Skeletal muscle satellite cell (primary cell): Measurements from ENCODE around the gene ASCL2.
"Not testable (repeated sequence)": the region's sequence is repeated elsewhere in the genome, so short reads cannot be mapped to it uniquely, and the experiment has no call there.

ENCODE experiments used
- H3K27me3 ChIP-seq: 2 replicates; pipeline ENCODE4 v1.7.0; 2013; ENCODE audit warnings: low read length; ENCODE audit not compliant: control insufficient read depth, insufficient read depth
- H3K36me3 ChIP-seq: 2 replicates; pipeline ENCODE4 v1.7.0; 2013; ENCODE audit warnings: mild to moderate bottlenecking, control low read depth, low read length; ENCODE audit not compliant: insufficient read depth
- H3K4me1 ChIP-seq: 2 replicates; pipeline ENCODE4 v1.7.0; 2013; ENCODE audit warnings: low read length; ENCODE audit not compliant: control insufficient read depth, insufficient read depth
- H3K4me2 ChIP-seq: 2 replicates; pipeline ENCODE4 v1.7.0; 2013; ENCODE audit warnings: mild to moderate bottlenecking, low read length
- H3K4me3 ChIP-seq: 2 replicates; pipeline ENCODE4 v1.7.0; 2013; ENCODE audit warnings: low read length
- H3K9ac ChIP-seq: 2 replicates; pipeline ENCODE4 v1.7.0; 2013; ENCODE audit warnings: mild to moderate bottlenecking, low read depth, low read length, moderate library complexity
- H3K9me3 ChIP-seq: replicated peaks from 2 replicates; pipeline ENCODE4 v1.7.0; 2013; ENCODE audit warnings: mild to moderate bottlenecking, control low read depth, low read length

Gene ASCL2

GRCh38 chr11:2290351-2290841 is 20.0 kb upstream of the ASCL2 start:
- H3K27me3 ChIP-seq: peaks cover 61% of the 10 kb centered on the region
- no peak overlapping the region for H3K4me3 ChIP-seq
- no peak overlapping the region for H3K9ac ChIP-seq
- no peaks in the 10 kb centered on the region for H3K36me3 ChIP-seq
- no peak overlapping the region for H3K4me2 ChIP-seq
- H3K4me1 ChIP-seq: no peaks in the 10 kb centered on the region
- H3K9me3 ChIP-seq: no peaks in the 10 kb centered on the region

GRCh38 chr11:2289859-2290258 is 19.5 kb upstream of the ASCL2 start:
- H3K36me3 ChIP-seq: no peaks in the 10 kb centered on the region
- no peak overlapping the region for H3K9ac ChIP-seq
- no peak overlapping the region for H3K4me2 ChIP-seq
- H3K4me3 ChIP-seq: no peak overlapping the region
- no peaks in the 10 kb centered on the region for H3K9me3 ChIP-seq
- H3K4me1 ChIP-seq: no peaks in the 10 kb centered on the region
- H3K27me3 ChIP-seq: peaks cover 60% of the 10 kb centered on the region

GRCh38 chr11:2289350-2289749 is 19.0 kb upstream of the ASCL2 start:
- no peak overlapping the region for H3K4me2 ChIP-seq
- no peaks in the 10 kb centered on the region for H3K4me1 ChIP-seq
- no peak overlapping the region for H3K4me3 ChIP-seq
- H3K9ac ChIP-seq: no peak overlapping the region
- H3K27me3 ChIP-seq: peaks cover 60% of the 10 kb centered on the region
- H3K36me3 ChIP-seq: no peaks in the 10 kb centered on the region
- H3K9me3 ChIP-seq: no peaks in the 10 kb centered on the region

DNA sequence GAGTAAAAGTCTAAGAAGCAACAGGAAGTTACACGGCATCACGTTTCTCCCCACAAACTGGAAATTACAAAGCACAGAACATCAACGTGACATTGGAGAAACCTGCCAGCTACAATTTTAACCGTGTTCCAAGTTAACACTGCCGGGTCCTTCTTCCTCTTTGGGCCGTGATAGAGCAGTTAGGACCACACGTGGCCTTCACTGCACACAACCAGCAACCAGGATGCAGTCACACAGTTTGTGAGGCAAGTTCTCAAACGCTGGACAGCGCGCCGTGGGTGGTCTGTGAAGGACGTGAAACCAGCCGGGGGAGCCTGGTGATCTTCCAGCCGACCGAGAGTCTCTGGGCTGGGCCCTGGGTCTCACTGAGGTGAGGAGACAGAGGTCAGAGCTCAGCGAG is 16.7 kb upstream of the ASCL2 start:
- no peak overlapping the region for H3K4me2 ChIP-seq
- H3K9me3 ChIP-seq: no peaks in the 10 kb centered on the region
- H3K36me3 ChIP-seq: no peaks in the 10 kb centered on the region
- no peak overlapping the region for H3K4me3 ChIP-seq
- no peak overlapping the region for H3K9ac ChIP-seq
- H3K4me1 ChIP-seq: no peaks in the 10 kb centered on the region
- peaks cover 65% of the 10 kb centered on the region for H3K27me3 ChIP-seq

GRCh38 chr11:2286350-2286749 is 16.0 kb upstream of the ASCL2 start:
- not testable (repeated sequence) for H3K36me3 ChIP-seq, H3K9me3 ChIP-seq, H3K4me1 ChIP-seq, H3K4me2 ChIP-seq, H3K9ac ChIP-seq, H3K4me3 ChIP-seq
- peaks cover 72% of the 10 kb centered on the region for H3K27me3 ChIP-seq

DNA sequence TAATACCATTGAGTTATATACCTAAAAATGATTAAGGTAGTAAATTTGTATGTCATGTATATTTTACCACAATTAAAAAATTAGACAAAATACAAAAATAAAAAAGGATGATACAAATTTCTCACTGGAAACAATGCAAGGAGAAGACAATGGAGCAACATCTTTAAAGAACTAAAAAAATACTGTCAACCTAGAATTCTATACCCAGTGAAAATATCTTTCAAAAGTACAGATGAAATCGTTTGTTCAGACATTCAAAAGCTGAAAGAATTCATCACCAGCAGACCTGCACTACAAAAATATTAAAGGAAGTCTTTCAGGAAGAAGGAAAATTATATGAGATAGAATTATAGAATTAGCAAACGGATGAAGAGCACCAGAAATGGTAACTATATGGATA is 9.8 kb upstream of the ASCL2 start:
- H3K9ac ChIP-seq: no peak overlapping the region
- H3K4me3 ChIP-seq: no peak overlapping the region
- H3K9me3 ChIP-seq: peaks cover 5% of the 10 kb centered on the region
- no peaks in the 10 kb centered on the region for H3K36me3 ChIP-seq
- H3K4me1 ChIP-seq: no peaks in the 10 kb centered on the region
- peaks cover 72% of the 10 kb centered on the region for H3K27me3 ChIP-seq
- no peak overlapping the region for H3K4me2 ChIP-seq

DNA sequence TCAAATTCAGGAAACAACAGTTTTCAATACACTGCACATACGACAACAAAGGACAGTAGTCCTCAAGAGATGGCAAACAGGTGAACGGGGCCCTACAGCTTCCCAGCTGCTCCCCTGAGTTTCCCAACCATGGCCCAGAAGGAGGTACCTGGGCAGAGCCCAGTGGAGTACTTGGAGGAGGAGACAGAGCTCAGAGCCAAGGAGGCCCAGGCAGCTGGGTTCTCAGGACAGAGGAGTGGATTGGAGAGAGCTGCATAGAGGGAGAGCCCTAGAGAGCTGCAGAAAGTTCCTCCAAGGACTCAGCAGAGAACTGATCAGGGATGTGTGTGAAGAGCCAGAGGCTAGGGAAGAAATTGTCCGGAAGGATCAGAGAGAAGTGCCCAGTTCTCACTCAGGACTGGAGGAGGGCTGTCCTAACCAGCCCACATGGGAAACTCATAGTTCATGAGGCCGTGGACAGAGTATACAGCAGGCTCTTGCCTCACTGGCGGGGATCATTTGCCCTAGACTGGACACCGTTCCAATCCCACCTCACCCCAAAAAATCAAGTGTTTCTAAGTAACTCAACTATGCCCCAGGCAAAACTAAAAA is 7.6 kb upstream of the ASCL2 start:
- H3K27me3 ChIP-seq: peaks cover 75% of the 10 kb centered on the region
- H3K4me3 ChIP-seq: no peak overlapping the region
- H3K4me1 ChIP-seq: no peaks in the 10 kb centered on the region
- H3K4me2 ChIP-seq: no peak overlapping the region
- peaks cover 5% of the 10 kb centered on the region for H3K9me3 ChIP-seq
- no peaks in the 10 kb centered on the region for H3K36me3 ChIP-seq
- no peak overlapping the region for H3K9ac ChIP-seq

- H3K9ac ChIP-seq: no peak overlapping the region
- H3K4me2 ChIP-seq: no peak overlapping the region
- peaks cover 5% of the 10 kb centered on the region for H3K9me3 ChIP-seq
- H3K27me3 ChIP-seq: peaks cover 77% of the 10 kb centered on the region
- no peaks in the 10 kb centered on the region for H3K36me3 ChIP-seq
- no peaks in the 10 kb centered on the region for H3K4me1 ChIP-seq
- H3K4me3 ChIP-seq: no peak overlapping the region
These were observed 6.6 kb upstream of the ASCL2 start for GRCh38 chr11:2277008-2277346.

GRCh38 chr11:2276280-2277007 is 6.1 kb upstream of the ASCL2 start:
- Histone ChIP-seq H3K36me3 (no peaks in the 10 kb centered on the region), H3K4me3 (no peak overlapping the region), H3K4me2 (no peak overlapping the region), H3K4me1 (no peaks in the 10 kb centered on the region), H3K9ac (no peak overlapping the region), H3K27me3 (peaks cover 77% of the 10 kb centered on the region), H3K9me3 (peaks cover 5% of the 10 kb centered on the region)

DNA sequence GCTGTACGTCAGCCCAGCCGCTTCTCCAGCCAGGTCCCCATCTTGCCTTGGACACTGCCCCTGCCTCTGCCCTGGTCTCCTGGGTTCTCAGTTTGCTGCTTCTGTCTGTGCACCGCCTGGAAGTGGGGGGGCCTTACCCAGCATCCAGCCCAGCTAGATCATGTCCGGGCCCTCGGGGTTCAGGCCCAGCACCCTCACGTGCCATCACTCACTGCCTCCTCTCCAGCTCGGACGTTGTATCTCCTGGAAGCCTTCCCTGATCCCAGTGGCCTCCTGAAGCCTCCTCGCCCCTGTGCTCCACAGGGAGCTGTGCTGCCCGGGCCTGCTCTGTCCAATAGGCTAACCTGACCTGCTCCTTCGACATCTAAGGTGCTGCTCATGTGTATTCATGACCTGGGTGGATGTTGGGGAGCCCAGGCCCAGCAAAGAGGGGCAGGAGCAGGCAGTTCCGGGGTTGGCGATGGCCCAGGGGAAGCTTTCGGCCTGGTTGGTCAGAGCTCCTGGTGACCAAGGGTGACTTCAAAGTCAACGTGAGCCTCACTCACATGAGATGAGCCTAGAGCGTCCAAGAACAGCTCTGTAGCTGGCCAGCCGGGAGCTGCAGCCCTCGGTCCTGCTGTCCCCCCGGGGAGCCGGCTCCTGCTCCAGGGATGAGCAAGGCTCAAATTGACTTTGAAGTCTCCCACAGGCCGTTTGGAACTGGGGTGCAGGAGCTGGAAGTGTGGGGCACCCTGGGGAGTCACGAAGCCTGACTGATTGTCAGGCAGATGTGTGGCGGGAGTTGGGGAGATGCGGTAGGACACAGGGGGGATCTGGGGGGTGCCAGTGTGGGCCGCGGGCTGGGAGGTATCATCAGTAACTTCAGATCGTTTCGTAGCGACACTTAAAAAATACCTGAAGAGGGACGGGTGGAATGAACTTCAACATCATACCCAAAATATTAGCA is 5.2 kb upstream of the ASCL2 start:
- no peak overlapping the region for H3K9ac ChIP-seq
- no peaks in the 10 kb centered on the region for H3K4me1 ChIP-seq
- H3K36me3 ChIP-seq: no peaks in the 10 kb centered on the region
- no peak overlapping the region for H3K4me2 ChIP-seq
- no peak overlapping the region for H3K4me3 ChIP-seq
- H3K27me3 ChIP-seq: peaks cover 77% of the 10 kb centered on the region
- H3K9me3 ChIP-seq: peaks cover 5% of the 10 kb centered on the region

DNA sequence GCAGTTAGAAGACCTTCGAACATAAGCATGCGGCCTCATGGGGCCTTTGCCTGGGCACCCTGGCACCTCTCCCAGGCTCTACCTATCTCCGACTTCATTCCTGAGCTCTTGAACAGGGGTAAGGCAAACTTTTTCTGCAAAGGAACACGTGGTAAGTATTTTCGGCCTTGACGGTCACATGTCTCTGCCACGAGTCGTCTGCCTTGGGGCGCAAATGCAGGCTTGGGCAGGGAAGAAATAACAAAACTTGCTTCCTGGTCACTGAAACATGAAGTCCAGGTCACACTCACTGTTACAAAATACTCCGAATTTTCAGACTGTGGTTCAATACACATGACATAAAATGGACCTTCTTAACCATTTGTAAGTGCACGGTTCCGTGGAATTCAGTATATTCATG is 3.4 kb upstream of the ASCL2 start:
- Histone ChIP-seq H3K4me1 (no peaks in the 10 kb centered on the region), H3K4me3 (no peak overlapping the region), H3K27me3 (peaks cover 89% of the 10 kb centered on the region), H3K9me3 (no peaks in the 10 kb centered on the region), H3K4me2 (no peak overlapping the region), H3K36me3 (no peaks in the 10 kb centered on the region), H3K9ac (no peak overlapping the region)
